Upper lobe of right lung (tissue), 1 donor: Measurements from ENCODE around the gene CNTNAP2. TPM values are rescaled to one million over a fixed set of nuclear protein-coding genes. Genes with fewer than 3 reads are reported as not detected.

Experiments used
- ATAC-seq: fragments of 200-7000 bp; cut with Tn5 transposase; one replicate; pipeline ENCODE4 v1.9.1; 2020; ENCODE audit warnings: mild to moderate bottlenecking, moderate library complexity
- DNase-seq: peaks from one replicate; pipeline ENCODE4 v3.0.0-alpha.2; 2020
- H3K27ac ChIP-seq: fragments of 200-600 bp; one replicate; pipeline ENCODE4 v1.8.0; 2022
- H3K27me3 ChIP-seq: fragments of 200-600 bp; one replicate; pipeline ENCODE4 v1.8.0; 2022; ENCODE audit warnings: mild to moderate bottlenecking
- H3K36me3 ChIP-seq: fragments of 200-600 bp; one replicate; pipeline ENCODE4 v1.8.0; 2022
- H3K4me1 ChIP-seq: fragments of 200-600 bp; one replicate; pipeline ENCODE4 v1.8.0; 2022
- H3K4me3 ChIP-seq: fragments of 200-600 bp; one replicate; pipeline ENCODE4 v1.8.0; 2022; ENCODE audit warnings: mild to moderate bottlenecking
- H3K9me3 ChIP-seq: fragments of 200-600 bp; one replicate; pipeline ENCODE4 v1.8.0; 2022
- CTCF ChIP-seq: fragments of 200-600 bp; IDR thresholded peaks from one replicate; pipeline ENCODE4 v1.8.0; 2022; ENCODE audit warnings: antibody characterized with exemption
- intact Hi-C: fragments of 100-400 bp; cut with DNase I; formaldehyde crosslinking; loops from one replicate; pipeline ENCODE4 v1.11.0; 2022
- total RNA-seq: library from RNA; stranded (reverse); fragmentation: NEBNext Ultra II Directional; extraction: Animal tissue kit (Norgen Biotek cat#: 25700); gene quantifications from one replicate; pipeline ENCODE4 v1.2.1, GENCODE V29; 2021
- donor health status: DM: no; HTN: yes; CAD: no; lungs with severe emphysema.

Gene CNTNAP2
- total RNA-seq, 1 donor from 2014 or later = 0.41 TPM

- no peaks in the 10 kb centered on the region for H3K36me3 ChIP-seq
- no peak overlapping the region for H3K27ac ChIP-seq
- H3K4me1 ChIP-seq = no peaks in the 10 kb centered on the region
- ATAC-seq = no peak
- DNase-seq = no peak
- no peak overlapping the region for H3K4me3 ChIP-seq
- no peak for TF ChIP-seq CTCF
- H3K27me3 ChIP-seq = no peaks in the 10 kb centered on the region
- H3K9me3 ChIP-seq = no peaks in the 10 kb centered on the region
- intact Hi-C loops = no loop called here
Observed at GRCh38 chr7:146129296-146129695, 12.7 kb downstream of the CNTNAP2 start.

- TF ChIP-seq CTCF = no peak
- Histone ChIP-seq H3K9me3 (no peaks in the 10 kb centered on the region), H3K4me3 (no peak overlapping the region), H3K4me1 (no peaks in the 10 kb centered on the region), H3K36me3 (no peaks in the 10 kb centered on the region), H3K27me3 (no peaks in the 10 kb centered on the region), H3K27ac (no peak overlapping the region)
- intact Hi-C loops = no loop called here
- ATAC-seq (no peak), DNase-seq (no peak)
Observed at GRCh38 chr7:146129997-146130396, 13.4 kb downstream of the CNTNAP2 start.

GRCh38 chr7:146131701-146132100 lies 15.1 kb downstream of the CNTNAP2 start:
- no peak for TF ChIP-seq CTCF
- no peaks in the 10 kb centered on the region for H3K4me1 ChIP-seq
- H3K9me3 ChIP-seq = no peaks in the 10 kb centered on the region
- intact Hi-C loops = no loop called here
- no peaks in the 10 kb centered on the region for H3K36me3 ChIP-seq
- ATAC-seq (no peak), DNase-seq (no peak)
- no peaks in the 10 kb centered on the region for H3K27me3 ChIP-seq
- no peak overlapping the region for H3K4me3 ChIP-seq
- H3K27ac ChIP-seq = no peak overlapping the region

- H3K9me3 ChIP-seq = no peaks in the 10 kb centered on the region
- H3K36me3 ChIP-seq = no peaks in the 10 kb centered on the region
- no peak overlapping the region for H3K27ac ChIP-seq
- DNase-seq = no peak
- ATAC-seq = no peak
- H3K4me3 ChIP-seq = no peak overlapping the region
- intact Hi-C loops = no loop called here
- H3K4me1 ChIP-seq = no peaks in the 10 kb centered on the region
- TF ChIP-seq CTCF = no peak
- no peaks in the 10 kb centered on the region for H3K27me3 ChIP-seq
Observed at GRCh38 chr7:146136357-146136875, 19.8 kb downstream of the CNTNAP2 start.

GRCh38 chr7:146138926-146139325 lies 22.3 kb downstream of the CNTNAP2 start:
- no peak for ATAC-seq

More at GRCh38 chr7:146138926-146139325, 22.3 kb downstream of the CNTNAP2 start:
- Histone ChIP-seq H3K27ac (no peak overlapping the region), H3K27me3 (no peaks in the 10 kb centered on the region), H3K4me1 (no peaks in the 10 kb centered on the region), H3K9me3 (no peaks in the 10 kb centered on the region), H3K4me3 (no peak overlapping the region), H3K36me3 (no peaks in the 10 kb centered on the region)
- no peak for DNase-seq
- TF ChIP-seq CTCF = no peak
- intact Hi-C loops = no loop called here
